GM12878 (cell line): ENCODE measurements around the gene ZNF670. TPM values are rescaled to one million over a fixed set of nuclear protein-coding genes. Genes with fewer than 3 reads are reported as not detected.
"Not testable (repeated sequence)": the region's sequence is repeated elsewhere in the genome, so short reads cannot be mapped to it uniquely, and the experiment has no call there.

Experiments
- ATAC-seq: fragments of 200-7000 bp; cut with Tn5 transposase; 3 replicates; pipeline ENCODE4 v1.9.1; 2020; ENCODE audit warnings: mild to moderate bottlenecking, moderate library complexity
- BruUV-seq: library from RNA; stranded (reverse); fragments of 400-500 nt; replicated peaks from 2 replicates; lab custom pipeline; 2021; lab: Mats Ljungman, UMichigan
- CTCF ChIA-PET: fragments of 300-600 bp; sonication (Branson Sonifier 250); formaldehyde crosslinking; extraction: SDS; loops from one replicate; lab custom pipeline; 2021; ENCODE audit warnings: inconsistent platforms; lab: Yijun Ruan, JAX
- POLR2A ChIA-PET: fragments of 350-600 bp; formaldehyde crosslinking; extraction: SDS; loops from one replicate; lab custom pipeline; 2021; ENCODE audit warnings: inconsistent platforms; lab: Charles Lee
- RAD21 ChIA-PET: fragments of 300-600 bp; sonication (Branson Sonifier 250); formaldehyde crosslinking; loops from one replicate; lab custom pipeline; 2023; ENCODE audit warnings: antibody characterized with exemption; ENCODE audit not compliant: unreplicated experiment; lab: Charles Lee
- SMC1A ChIA-PET: fragments of 300-600 bp; sonication (Branson Sonifier 250); formaldehyde crosslinking; loops from one replicate; lab custom pipeline; 2023; ENCODE audit not compliant: unreplicated experiment, uncharacterized antibody; lab: Charles Lee
- DNase-seq: peaks from one replicate; pipeline ENCODE4 v3.0.0-alpha.2; 2011; ENCODE audit warnings: low read depth, low spot score
- FAIRE-seq: peaks from 3 replicates; lab custom pipeline; 2011; peaks lifted over from hg19 to GRCh38; lab: Jason Lieb, UNC
- H2AFZ ChIP-seq: 2 replicates; pipeline ENCODE4 v1.6.0; 2011; ENCODE audit warnings: low read depth, low read length, control low read depth; ENCODE audit not compliant: control insufficient read depth
- H3K27ac ChIP-seq: 2 replicates; pipeline ENCODE4 v1.5.1; 2011; ENCODE audit warnings: control low read depth; ENCODE audit not compliant: control insufficient read depth, insufficient read depth
- H3K27me3 ChIP-seq, 2 experiments: replicated peaks in 1 of 2; 2 replicates each; pipeline versions ENCODE4 v1.6.0 to v1.6.1; 2011; ENCODE audit warnings: low read length in 1 of 2; ENCODE audit not compliant: control insufficient read depth in 2 of 2, insufficient read depth in 2 of 2
- H3K36me3 ChIP-seq, 2 experiments: 2 replicates each; pipeline ENCODE4 v1.5.1; 2011; ENCODE audit warnings: low read length in 1 of 2; ENCODE audit not compliant: control insufficient read depth in 2 of 2, insufficient read depth in 2 of 2
- H3K4me1 ChIP-seq: 2 replicates; pipeline ENCODE4 v1.6.1; 2011; ENCODE audit warnings: mild to moderate bottlenecking, low read length, moderate library complexity, mixed read lengths; ENCODE audit not compliant: control insufficient read depth, insufficient read depth
- H3K4me2 ChIP-seq: 2 replicates; pipeline ENCODE4 v1.6.0; 2011; ENCODE audit warnings: control low read depth; ENCODE audit not compliant: control insufficient read depth, insufficient read depth
- H3K4me3 ChIP-seq: fragments of 200-600 bp; sonication (generic); 2 replicates; pipeline ENCODE4 v1.5.1; 2016
- H3K79me2 ChIP-seq: 2 replicates; pipeline ENCODE4 v1.6.0; 2011; ENCODE audit warnings: low read length; ENCODE audit not compliant: control insufficient read depth, insufficient read depth
- H3K9ac ChIP-seq: 2 replicates; pipeline ENCODE4 v1.8.0; 2011; ENCODE audit warnings: low read length, control low read depth, mixed read lengths; ENCODE audit not compliant: control insufficient read depth, insufficient read depth
- H3K9me3 ChIP-seq: replicated peaks from 3 replicates; pipeline ENCODE4 v1.5.1; 2011; ENCODE audit warnings: mild to moderate bottlenecking, low read length; ENCODE audit not compliant: control insufficient read depth, insufficient read depth
- H4K20me1 ChIP-seq: 2 replicates; pipeline ENCODE4 v1.6.0; 2011; ENCODE audit not compliant: control insufficient read depth, insufficient read depth
- NR2C1 ChIP-seq: fragments of 450-650 bp; IDR thresholded peaks from 2 replicates; pipeline ENCODE4 v1.6.1; 2017; ENCODE audit warnings: antibody characterized with exemption, mild to moderate bottlenecking, moderate library complexity
- NR2F1 ChIP-seq: fragments of 450-650 bp; conservative IDR thresholded peaks from 2 replicates; pipeline ENCODE4 v1.6.1; 2017; ENCODE audit warnings: mild to moderate bottlenecking
- WGBS: methylation state at CpG from one replicate; pipeline ENCODE4 v1.1.6; 2016; ENCODE audit warnings: low lambda C conversion rate; ENCODE audit not compliant: insufficient replicate concordance, insufficient coverage; ENCODE audit errors: missing lambda C conversion rate; 5-methylcytosine and 5-hydroxymethylcytosine counted together
- in situ Hi-C: fragments of 300-500 bp; cut with MboI; formaldehyde crosslinking; loops from 9 replicates; pipeline ENCODE4 v1.14.3; 2018; ENCODE audit warnings: mixed read lengths
- intact Hi-C: fragments of 100-400 bp; cut with micrococcal nuclease; formaldehyde crosslinking; loops from one replicate; pipeline ENCODE4 v1.14.2; 2022; ENCODE audit not compliant: unreplicated experiment
- polyA plus RNA-seq, 11 experiments: library from polyadenylated mRNA; depleted of rRNA in 4 of 11; unstranded in 6 of 11; stranded (reverse) in 5 of 11; fragments of >200 nt; fragmentation: Nextera tagmentation in 4 of 11; fragmentation: Illumina TruSeq in 1 of 11; extraction: Ambion mirVana in 4 of 11; extraction: Trizol in 1 of 11; gene quantifications; 1 replicate in 1 of 11; 2 replicates in 10 of 11; pipeline versions ENCODE4 v1.2.1 to v1.2.3, GENCODE V29; 2011 to 2016; ENCODE audit warnings: inconsistent platforms in 2 of 11, missing spikeins in 2 of 11, low read depth in 1 of 11
- total RNA-seq, 4 experiments: library from RNA; depleted of rRNA in 3 of 4; stranded (reverse); fragments of >200 nt in 3 of 4; fragmentation: Illumina TruSeq in 1 of 4; extraction: Trizol in 1 of 4; gene quantifications; 2 replicates each; pipeline versions ENCODE4 v1.2.1 to v1.2.3, GENCODE V29; 2013 to 2021

The ZNF670 gene
- total and polyA plus RNA-seq, 10 of the 15 experiments (the other 5 are each of a cell fraction or from before 2014, with no cell fraction given) = 3.0 to 9.0 (median 5.3) TPM

DNA sequence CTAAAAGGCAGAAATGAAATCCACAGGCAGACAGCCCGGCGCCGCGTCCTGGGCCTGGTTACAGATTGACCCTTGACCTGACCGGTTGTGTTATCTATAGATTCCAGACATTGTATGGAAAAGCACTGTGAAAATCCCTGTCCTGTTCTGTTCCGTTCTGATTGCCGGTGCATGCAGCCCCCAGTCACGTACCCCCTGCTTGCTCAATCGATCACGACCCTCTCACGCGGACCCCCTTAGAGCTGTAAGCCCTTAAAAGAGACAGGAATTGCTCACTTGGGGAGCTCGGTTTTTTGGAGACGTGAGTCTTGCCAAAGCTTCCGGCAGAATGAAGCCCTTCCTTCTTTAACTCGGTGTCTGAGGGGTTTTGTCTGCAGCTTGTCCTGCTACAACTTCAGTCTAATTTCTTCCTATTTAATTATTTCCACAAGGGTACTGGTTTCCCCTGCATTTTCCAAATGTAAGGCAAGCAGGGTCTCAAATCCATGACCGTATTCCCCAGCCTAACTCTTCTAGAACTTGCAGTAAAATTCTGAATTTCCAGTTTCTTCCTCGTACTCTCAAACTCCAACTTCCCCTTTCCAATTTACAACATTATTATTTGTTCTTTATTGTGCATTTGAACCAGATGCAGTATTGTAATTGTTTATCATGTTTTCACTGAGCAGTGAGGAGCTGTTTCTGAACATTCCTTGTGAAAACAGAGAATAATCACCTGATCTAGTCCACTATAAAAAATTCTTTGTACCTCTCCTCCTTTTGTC, 49.1 kb upstream of the ZNF670 start:
- FAIRE-seq, POLR2A ChIA-PET, ATAC-seq, H4K20me1 ChIP-seq, CTCF ChIA-PET, BruUV-seq, in situ Hi-C loops, DNase-seq, H3K9ac ChIP-seq, H3K9me3 ChIP-seq, H2AFZ ChIP-seq, H3K4me1 ChIP-seq, H3K27ac ChIP-seq, H3K36me3 ChIP-seq, H3K27me3 ChIP-seq, H3K79me2 ChIP-seq: not testable (repeated sequence)
- RAD21 ChIA-PET = interaction anchor here (1.2 kb wide), 1 partner anchor 41 kb away, joined by 4 read pairs; no protein-coding TSS in a partner anchor
- SMC1A ChIA-PET = interaction anchor here (1.3 kb wide), 1 partner anchor 41 kb away, joined by 4 read pairs; no protein-coding TSS in a partner anchor
- H3K4me3 ChIP-seq = peak overlapping the region; percentile 81
- peak overlapping the region; percentile 68 for H3K4me2 ChIP-seq
- TF ChIP-seq NR2C1 (peak; percentile 49; the same call in 1 of the 2 replicates), NR2F1 (peak; percentile 57)
- WGBS = 7% methylated on average over 13 of the region's 18 CpGs
- intact Hi-C loops = loop anchor here (2.0 kb wide), 1 partner anchor 41 kb away; no protein-coding TSS in a partner anchor

DNA sequence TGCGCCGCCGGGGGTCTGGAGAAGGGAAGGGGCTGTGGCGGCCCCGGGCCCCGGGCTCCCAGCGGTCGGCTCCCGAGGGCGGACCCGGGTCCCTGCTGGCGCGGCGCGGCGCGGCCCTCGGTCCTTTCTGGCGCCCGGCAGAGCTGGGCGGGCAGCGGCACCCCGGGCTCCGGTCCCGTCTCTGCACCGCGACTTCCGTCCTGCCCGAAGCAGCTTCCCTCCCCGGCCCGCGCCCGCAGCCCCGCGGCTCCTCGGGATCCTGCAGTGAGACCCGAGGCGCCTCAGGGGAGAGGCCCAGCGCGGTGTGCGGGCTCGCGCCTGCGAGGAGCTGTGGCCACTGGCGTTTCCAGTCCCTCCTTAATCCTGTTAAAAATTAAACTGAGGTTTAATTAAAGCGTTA, 48.0 kb upstream of the ZNF670 start:
- in situ Hi-C loops, SMC1A ChIA-PET: not testable (repeated sequence)

DNA sequence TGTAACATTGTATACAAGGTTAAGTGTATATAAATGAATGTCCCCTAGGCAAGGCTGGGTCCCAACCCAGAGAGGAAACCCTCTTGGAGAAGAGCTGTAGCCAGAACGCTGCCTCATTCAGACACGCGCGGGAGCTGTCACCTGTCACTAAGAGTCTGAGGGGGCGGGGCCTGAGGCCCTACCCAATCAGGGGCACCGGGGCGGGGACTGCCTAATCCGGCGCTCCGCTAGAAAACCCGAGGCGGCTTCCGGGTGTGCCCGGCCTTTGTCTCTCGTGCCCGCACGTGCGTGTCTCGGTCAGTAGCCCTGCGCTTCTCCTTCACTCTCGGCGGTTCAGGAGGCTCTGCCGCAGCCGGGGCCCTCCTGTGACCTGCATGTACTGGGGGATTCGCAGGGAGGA, 47.6 kb upstream of the ZNF670 start:
- WGBS = no CpG with 5 or more reads among the region's 25 CpGs
- H4K20me1 ChIP-seq, H3K36me3 ChIP-seq, in situ Hi-C loops, H3K9ac ChIP-seq, CTCF ChIA-PET, H3K79me2 ChIP-seq, SMC1A ChIA-PET, POLR2A ChIA-PET, H3K9me3 ChIP-seq, H3K4me3 ChIP-seq, DNase-seq, intact Hi-C loops, H3K27me3 ChIP-seq, BruUV-seq, H3K27ac ChIP-seq, RAD21 ChIA-PET, H3K4me2 ChIP-seq, H3K4me1 ChIP-seq, H2AFZ ChIP-seq: not testable (repeated sequence)
- ATAC-seq (peak; percentile 98), FAIRE-seq (peak; percentile 98)

More for the DNA sequence above, 48.0 kb upstream of the ZNF670 start:
- CTCF ChIA-PET, H3K79me2 ChIP-seq, H3K36me3 ChIP-seq, intact Hi-C loops, H2AFZ ChIP-seq, POLR2A ChIA-PET, H3K4me3 ChIP-seq, H4K20me1 ChIP-seq, H3K27ac ChIP-seq, H3K4me2 ChIP-seq, H3K9ac ChIP-seq, DNase-seq, BruUV-seq, H3K9me3 ChIP-seq, H3K4me1 ChIP-seq, H3K27me3 ChIP-seq, RAD21 ChIA-PET: not testable (repeated sequence)
- FAIRE-seq (peak; percentile 69), ATAC-seq (peak; percentile 83)
- WGBS = no CpG with 5 or more reads among the region's 46 CpGs
